BJ (cell line): ENCODE measurements around the gene NFS1. TPM values are rescaled to one million over a fixed set of nuclear protein-coding genes. Genes with fewer than 3 reads are reported as not detected.
"Not testable (repeated sequence)": the region's sequence is repeated elsewhere in the genome, so short reads cannot be mapped to it uniquely, and the experiment has no call there.

Experiments
- CTCF ChIA-PET: fragments of 350-600 bp; formaldehyde crosslinking; extraction: SDS; loops from one replicate; lab custom pipeline; 2021; ENCODE audit warnings: antibody characterized with exemption, inconsistent platforms; lab: Yijun Ruan, JAX
- POLR2A ChIA-PET: fragments of 300-600 bp; sonication (Branson Sonifier 250); formaldehyde crosslinking; extraction: SDS; loops from one replicate; lab custom pipeline; 2021; ENCODE audit warnings: antibody characterized with exemption; lab: Charles Lee
- DNase-seq: peaks from one replicate; pipeline ENCODE4 v3.0.0-alpha.2; 2011; ENCODE audit warnings: low read depth
- H3K27me3 ChIP-seq: 2 replicates; pipeline ENCODE4 v1.6.0; 2011; ENCODE audit warnings: low read length; ENCODE audit not compliant: control insufficient read depth, insufficient read depth
- H3K36me3 ChIP-seq: 2 replicates; pipeline ENCODE4 v1.5.1; 2011; ENCODE audit warnings: low read length; ENCODE audit not compliant: control insufficient read depth, insufficient read depth
- H3K4me3 ChIP-seq: 2 replicates; pipeline ENCODE4 v1.5.1; 2011; ENCODE audit warnings: low read depth, mild to moderate bottlenecking, control low read depth, low read length
- CTCF ChIP-seq: IDR thresholded peaks from 2 replicates; pipeline ENCODE4 v1.5.1; 2011; ENCODE audit warnings: low read depth, mild to moderate bottlenecking, control low read depth, inconsistent platforms, low read length, moderate library complexity; ENCODE audit not compliant: insufficient read depth
- polyA minus RNA-seq: library from RNA; depleted of rRNA, polyadenylated mRNA; stranded (reverse); fragments of >200 nt; gene quantifications from 2 replicates; pipeline ENCODE4 v1.2.3, GENCODE V29; 2011; rRNA and poly(A)+ RNA removed
- polyA plus RNA-seq: library from polyadenylated mRNA; depleted of rRNA; stranded (reverse); fragments of >200 nt; gene quantifications from 2 replicates; pipeline ENCODE4 v1.2.3, GENCODE V29; 2011; rRNA removed

The NFS1 gene
- 40.9 and 45.6 TPM in 2 replicates for polyA plus RNA-seq
- 12.3 and 16.5 TPM in 2 replicates for polyA minus RNA-seq

- Histone ChIP-seq H3K36me3 (peaks cover 7% of the 10 kb centered on the region; the same call in 1 of the 2 replicates), H3K4me3 (peak within 1 kb of the TSS; percentile 70), H3K27me3 (no peaks in the 10 kb centered on the region)
- ChIA-PET POLR2A (no interaction called here), CTCF (interaction anchor here (0.6 to 1.8 kb wide), 7 partner anchors 10 to 242 kb away, joined by 3 to 5 read pairs (median 3); no protein-coding TSS in a partner anchor)
- DNase-seq, result peak; percentile 16
- TF ChIP-seq CTCF, result 0 out of 2 replicates have a peak, but pooled peaks have one; percentile 25
Observed at GRCh38 chr20:35699127-35699956, at the start of gene NFS1, which contains the start of gene ROMO1. Gene NFS1 (minus strand): TSS chr20:35699352. CDS start chr20:35699288, 64 bp downstream. Gene ROMO1 (plus strand): TSS chr20:35699405. CDS start chr20:35699633, 228 bp downstream.

GRCh38 chr20:35744492-35744841 is 45.3 kb upstream of the NFS1 start:
- H3K36me3 ChIP-seq, DNase-seq, H3K27me3 ChIP-seq, H3K4me3 ChIP-seq: not testable (repeated sequence)
- CTCF ChIA-PET, result interaction anchor here (2.4 kb wide), 1 partner anchor 11 kb away, joined by 7 read pairs; no protein-coding TSS in a partner anchor
- POLR2A ChIA-PET, result interaction anchor here (0.6 kb wide), 2 partner anchors 10 to 209 kb away, joined by 3 read pairs; no protein-coding TSS in a partner anchor

DNA sequence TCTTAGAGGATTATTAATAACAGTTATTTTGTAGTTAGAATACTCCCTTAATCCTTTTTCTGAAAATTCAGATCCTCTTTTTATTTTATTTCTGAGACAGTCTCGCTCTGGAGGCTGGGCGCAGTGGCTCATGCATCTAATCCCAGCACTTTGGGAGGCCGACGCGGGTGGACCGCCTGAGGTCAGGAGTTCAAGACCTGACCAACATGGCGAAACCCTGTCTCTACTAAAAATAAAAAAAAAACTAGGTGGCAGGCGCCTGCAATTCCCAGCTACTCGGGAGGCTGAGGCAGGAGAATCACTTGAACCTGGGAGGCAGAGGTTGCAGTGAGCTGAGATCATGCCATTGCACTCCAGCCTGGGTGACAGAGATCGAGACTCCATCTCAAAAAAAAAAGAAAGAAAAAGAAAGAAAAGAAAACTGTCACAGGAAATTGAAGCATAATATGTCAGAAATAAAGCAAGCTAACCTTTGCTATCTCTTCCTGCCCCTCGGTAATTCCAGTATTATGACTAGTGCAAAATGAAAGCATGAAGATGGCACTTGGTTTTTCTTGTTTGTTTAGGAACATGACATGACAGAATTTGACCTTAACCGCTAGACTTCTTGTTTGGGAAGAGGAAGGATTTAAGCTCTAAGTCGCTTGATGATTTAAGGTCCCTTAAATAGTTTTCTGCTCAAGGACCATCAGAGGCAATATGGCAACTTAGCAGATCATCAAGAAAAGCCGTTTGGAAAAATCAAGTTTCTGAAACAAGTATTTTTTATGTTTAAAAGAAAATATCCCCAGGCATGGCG is 44.7 kb upstream of the NFS1 start:
- POLR2A ChIA-PET, result interaction anchor here (0.6 kb wide), 3 partner anchors 10 to 209 kb away, joined by 3 to 4 read pairs (median 3); no protein-coding TSS in a partner anchor
- CTCF ChIA-PET, result interaction anchor here (2.4 kb wide), 1 partner anchor 12 kb away, joined by 7 read pairs; no protein-coding TSS in a partner anchor
- H3K4me3 ChIP-seq, result no peak overlapping the region

GRCh38 chr20:35742741-35743523 is 43.8 kb upstream of the NFS1 start:
- POLR2A ChIA-PET, result interaction anchor here (0.6 to 1.7 kb wide), 13 partner anchors 12 to 549 kb away, joined by 3 to 21 read pairs (median 4); partner anchors contain the start of genes SCAND1 and SPAG4
- no peaks in the 10 kb centered on the region for H3K27me3 ChIP-seq
- H3K36me3 ChIP-seq, result peaks cover 5% of the 10 kb centered on the region
- no peak for TF ChIP-seq CTCF
- peak overlapping the region; percentile 69 for H3K4me3 ChIP-seq
- DNase-seq, result no peak
- CTCF ChIA-PET, result interaction anchor here (0.6 to 2.4 kb wide), 12 partner anchors 13 to 396 kb away, joined by 3 to 8 read pairs (median 4); partner anchors contain the start of genes PHF20 and SCAND1

More for the DNA sequence above, 44.7 kb upstream of the NFS1 start:
- Histone ChIP-seq H3K27me3 (no peaks in the 10 kb centered on the region), H3K36me3 (peaks cover 2% of the 10 kb centered on the region)
- TF ChIP-seq CTCF, result no peak
- DNase-seq, result no peak
